GM12878 (cell line): ENCODE measurements around the gene GRIK1. TPM values are rescaled to one million over a fixed set of nuclear protein-coding genes. Genes with fewer than 3 reads are reported as not detected.

Experiments
- ATAC-seq: fragments of 200-7000 bp; cut with Tn5 transposase; 3 replicates; pipeline ENCODE4 v1.9.1; 2020; ENCODE audit warnings: mild to moderate bottlenecking, moderate library complexity
- BruUV-seq: library from RNA; stranded (reverse); fragments of 400-500 nt; replicated peaks from 2 replicates; lab custom pipeline; 2021; lab: Mats Ljungman, UMichigan
- CTCF ChIA-PET: fragments of 300-600 bp; sonication (Branson Sonifier 250); formaldehyde crosslinking; extraction: SDS; loops from one replicate; lab custom pipeline; 2021; ENCODE audit warnings: inconsistent platforms; lab: Yijun Ruan, JAX
- POLR2A ChIA-PET: fragments of 350-600 bp; formaldehyde crosslinking; extraction: SDS; loops from one replicate; lab custom pipeline; 2021; ENCODE audit warnings: inconsistent platforms; lab: Charles Lee
- RAD21 ChIA-PET: fragments of 300-600 bp; sonication (Branson Sonifier 250); formaldehyde crosslinking; loops from one replicate; lab custom pipeline; 2023; ENCODE audit warnings: antibody characterized with exemption; ENCODE audit not compliant: unreplicated experiment; lab: Charles Lee
- SMC1A ChIA-PET: fragments of 300-600 bp; sonication (Branson Sonifier 250); formaldehyde crosslinking; loops from one replicate; lab custom pipeline; 2023; ENCODE audit not compliant: unreplicated experiment, uncharacterized antibody; lab: Charles Lee
- DNase-seq: peaks from one replicate; pipeline ENCODE4 v3.0.0-alpha.2; 2011; ENCODE audit warnings: low read depth, low spot score
- FAIRE-seq: peaks from 3 replicates; lab custom pipeline; 2011; peaks lifted over from hg19 to GRCh38; lab: Jason Lieb, UNC
- H2AFZ ChIP-seq: 2 replicates; pipeline ENCODE4 v1.6.0; 2011; ENCODE audit warnings: low read depth, low read length, control low read depth; ENCODE audit not compliant: control insufficient read depth
- H3K27ac ChIP-seq: 2 replicates; pipeline ENCODE4 v1.5.1; 2011; ENCODE audit warnings: control low read depth; ENCODE audit not compliant: control insufficient read depth, insufficient read depth
- H3K27me3 ChIP-seq, 2 experiments: replicated peaks in 1 of 2; 2 replicates each; pipeline versions ENCODE4 v1.6.0 to v1.6.1; 2011; ENCODE audit warnings: low read length in 1 of 2; ENCODE audit not compliant: control insufficient read depth in 2 of 2, insufficient read depth in 2 of 2
- H3K36me3 ChIP-seq, 2 experiments: 2 replicates each; pipeline ENCODE4 v1.5.1; 2011; ENCODE audit warnings: low read length in 1 of 2; ENCODE audit not compliant: control insufficient read depth in 2 of 2, insufficient read depth in 2 of 2
- H3K4me1 ChIP-seq: 2 replicates; pipeline ENCODE4 v1.6.1; 2011; ENCODE audit warnings: mild to moderate bottlenecking, low read length, moderate library complexity, mixed read lengths; ENCODE audit not compliant: control insufficient read depth, insufficient read depth
- H3K4me2 ChIP-seq: 2 replicates; pipeline ENCODE4 v1.6.0; 2011; ENCODE audit warnings: control low read depth; ENCODE audit not compliant: control insufficient read depth, insufficient read depth
- H3K4me3 ChIP-seq: fragments of 200-600 bp; sonication (generic); 2 replicates; pipeline ENCODE4 v1.5.1; 2016
- H3K79me2 ChIP-seq: 2 replicates; pipeline ENCODE4 v1.6.0; 2011; ENCODE audit warnings: low read length; ENCODE audit not compliant: control insufficient read depth, insufficient read depth
- H3K9ac ChIP-seq: 2 replicates; pipeline ENCODE4 v1.8.0; 2011; ENCODE audit warnings: low read length, control low read depth, mixed read lengths; ENCODE audit not compliant: control insufficient read depth, insufficient read depth
- H3K9me3 ChIP-seq: replicated peaks from 3 replicates; pipeline ENCODE4 v1.5.1; 2011; ENCODE audit warnings: mild to moderate bottlenecking, low read length; ENCODE audit not compliant: control insufficient read depth, insufficient read depth
- H4K20me1 ChIP-seq: 2 replicates; pipeline ENCODE4 v1.6.0; 2011; ENCODE audit not compliant: control insufficient read depth, insufficient read depth
- DPF2 ChIP-seq: fragments of 450-650 bp; IDR thresholded peaks from 2 replicates; pipeline ENCODE4 v1.6.1; 2017; ENCODE audit warnings: mild to moderate bottlenecking
- EP300 ChIP-seq, 2 experiments: fragments of 150-350 bp in 1 of 2; IDR thresholded peaks; 2 replicates each; pipeline ENCODE4 v1.6.1; 2011 to 2012; ENCODE audit warnings: low read depth in 2 of 2, low read length in 2 of 2, borderline replicate concordance in 1 of 2, improper control_type of control experiment in 1 of 2, inconsistent platforms in 1 of 2; ENCODE audit not compliant: control insufficient read depth in 1 of 2
- JUND ChIP-seq: IDR thresholded peaks from 2 replicates; pipeline ENCODE4 v1.6.1; 2012; ENCODE audit warnings: low read depth, mild to moderate bottlenecking, low read length, improper control_type of control experiment, moderate library complexity
- MYC ChIP-seq: IDR thresholded peaks from 2 replicates; pipeline ENCODE4 v1.6.1; 2011; ENCODE audit warnings: mild to moderate bottlenecking, low read length, moderate library complexity, inconsistent platforms; ENCODE audit not compliant: insufficient read depth, insufficient replicate concordance, insufficient read length, severe bottlenecking
- RUNX3 ChIP-seq: IDR thresholded peaks from 2 replicates; pipeline ENCODE4 v1.6.1; 2012; ENCODE audit warnings: low read length, inconsistent platforms
- SMAD5 ChIP-seq: IDR thresholded peaks from 2 replicates; pipeline ENCODE4 v1.6.1; 2016; ENCODE audit warnings: antibody characterized with exemption, low read depth
- SMARCA5 ChIP-seq: fragments of 450-650 bp; IDR thresholded peaks from 2 replicates; pipeline ENCODE4 v1.6.1; 2017; ENCODE audit warnings: mild to moderate bottlenecking
- SREBF2 ChIP-seq: IDR thresholded peaks from 2 replicates; pipeline ENCODE4 v1.6.1; 2012; ENCODE audit warnings: mild to moderate bottlenecking, low read length
- TCF12 ChIP-seq: IDR thresholded peaks from 2 replicates; pipeline ENCODE4 v1.6.1; 2011; ENCODE audit warnings: low read depth, mild to moderate bottlenecking, low read length
- WRNIP1 ChIP-seq: IDR thresholded peaks from 2 replicates; pipeline ENCODE4 v1.6.1; 2011; ENCODE audit warnings: low read depth, low read length, improper control_type of control experiment, borderline replicate concordance
- YBX1 ChIP-seq: fragments of 450-650 bp; IDR thresholded peaks from 2 replicates; pipeline ENCODE4 v1.6.1; 2016; ENCODE audit warnings: antibody characterized with exemption
- ZZZ3 ChIP-seq: IDR thresholded peaks from 2 replicates; pipeline ENCODE4 v1.6.1; 2011; ENCODE audit warnings: low read depth; ENCODE audit not compliant: control insufficient read depth, insufficient read length
- WGBS: methylation state at CpG from one replicate; pipeline ENCODE4 v1.1.6; 2016; ENCODE audit warnings: low lambda C conversion rate; ENCODE audit not compliant: insufficient replicate concordance, insufficient coverage; ENCODE audit errors: missing lambda C conversion rate; 5-methylcytosine and 5-hydroxymethylcytosine counted together
- in situ Hi-C: fragments of 300-500 bp; cut with MboI; formaldehyde crosslinking; loops from 9 replicates; pipeline ENCODE4 v1.14.3; 2018; ENCODE audit warnings: mixed read lengths
- intact Hi-C: fragments of 100-400 bp; cut with micrococcal nuclease; formaldehyde crosslinking; loops from one replicate; pipeline ENCODE4 v1.14.2; 2022; ENCODE audit not compliant: unreplicated experiment
- polyA plus RNA-seq, 11 experiments: library from polyadenylated mRNA; depleted of rRNA in 4 of 11; unstranded in 6 of 11; stranded (reverse) in 5 of 11; fragments of >200 nt; fragmentation: Nextera tagmentation in 4 of 11; fragmentation: Illumina TruSeq in 1 of 11; extraction: Ambion mirVana in 4 of 11; extraction: Trizol in 1 of 11; gene quantifications; 1 replicate in 1 of 11; 2 replicates in 10 of 11; pipeline versions ENCODE4 v1.2.1 to v1.2.3, GENCODE V29; 2011 to 2016; ENCODE audit warnings: inconsistent platforms in 2 of 11, missing spikeins in 2 of 11, low read depth in 1 of 11
- total RNA-seq, 4 experiments: library from RNA; depleted of rRNA in 3 of 4; stranded (reverse); fragments of >200 nt in 3 of 4; fragmentation: Illumina TruSeq in 1 of 4; extraction: Trizol in 1 of 4; gene quantifications; 2 replicates each; pipeline versions ENCODE4 v1.2.1 to v1.2.3, GENCODE V29; 2013 to 2021
- TF ChIP-seq, protein P1 (sequence below): fragments of 450-650 bp; formaldehyde crosslinking; IDR thresholded peaks from 2 replicates; pipeline ENCODE4 v1.5.0; 2022; ENCODE audit warnings: mild to moderate bottlenecking, missing genetic modification characterization
- TF ChIP-seq, protein P2 (sequence below): IDR thresholded peaks from 2 replicates; pipeline ENCODE4 v1.6.1; 2012; ENCODE audit warnings: improper control_type of control experiment, low read depth, low read length; ENCODE audit not compliant: insufficient replicate concordance
- TF ChIP-seq, protein P3 (sequence below): IDR thresholded peaks from 2 replicates; pipeline ENCODE4 v1.6.1; 2011; ENCODE audit warnings: low read depth, mild to moderate bottlenecking, low read length, moderate library complexity, borderline replicate concordance; ENCODE audit errors: extremely low read depth

Gene GRIK1
- total and polyA plus RNA-seq, 10 of the 15 experiments (the other 5 are each of a cell fraction or from before 2014, with no cell fraction given) = 0.05 to 0.13 (median 0.09) TPM; not detected in 7

DNA sequence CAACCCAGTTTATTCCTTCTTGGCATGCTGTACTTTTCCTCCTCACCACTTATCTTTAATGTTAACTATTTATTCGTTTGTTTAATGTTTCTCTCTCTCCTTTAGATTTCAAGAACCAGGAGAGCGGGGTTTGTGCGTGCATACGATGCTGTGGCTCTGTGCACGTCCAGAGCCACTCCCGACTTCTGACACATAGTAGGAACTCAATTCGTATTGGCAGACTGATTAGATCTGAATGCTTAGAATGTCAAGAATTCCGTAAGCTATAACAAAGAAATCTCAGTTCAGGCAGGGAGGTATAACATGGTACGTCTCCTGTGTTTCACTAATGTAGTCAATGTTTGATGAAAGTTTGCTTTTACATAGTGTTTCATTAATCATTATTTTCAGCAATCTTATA is 7.3 kb upstream of the GRIK1 start (continued):
- TF ChIP-seq, protein P1, sequence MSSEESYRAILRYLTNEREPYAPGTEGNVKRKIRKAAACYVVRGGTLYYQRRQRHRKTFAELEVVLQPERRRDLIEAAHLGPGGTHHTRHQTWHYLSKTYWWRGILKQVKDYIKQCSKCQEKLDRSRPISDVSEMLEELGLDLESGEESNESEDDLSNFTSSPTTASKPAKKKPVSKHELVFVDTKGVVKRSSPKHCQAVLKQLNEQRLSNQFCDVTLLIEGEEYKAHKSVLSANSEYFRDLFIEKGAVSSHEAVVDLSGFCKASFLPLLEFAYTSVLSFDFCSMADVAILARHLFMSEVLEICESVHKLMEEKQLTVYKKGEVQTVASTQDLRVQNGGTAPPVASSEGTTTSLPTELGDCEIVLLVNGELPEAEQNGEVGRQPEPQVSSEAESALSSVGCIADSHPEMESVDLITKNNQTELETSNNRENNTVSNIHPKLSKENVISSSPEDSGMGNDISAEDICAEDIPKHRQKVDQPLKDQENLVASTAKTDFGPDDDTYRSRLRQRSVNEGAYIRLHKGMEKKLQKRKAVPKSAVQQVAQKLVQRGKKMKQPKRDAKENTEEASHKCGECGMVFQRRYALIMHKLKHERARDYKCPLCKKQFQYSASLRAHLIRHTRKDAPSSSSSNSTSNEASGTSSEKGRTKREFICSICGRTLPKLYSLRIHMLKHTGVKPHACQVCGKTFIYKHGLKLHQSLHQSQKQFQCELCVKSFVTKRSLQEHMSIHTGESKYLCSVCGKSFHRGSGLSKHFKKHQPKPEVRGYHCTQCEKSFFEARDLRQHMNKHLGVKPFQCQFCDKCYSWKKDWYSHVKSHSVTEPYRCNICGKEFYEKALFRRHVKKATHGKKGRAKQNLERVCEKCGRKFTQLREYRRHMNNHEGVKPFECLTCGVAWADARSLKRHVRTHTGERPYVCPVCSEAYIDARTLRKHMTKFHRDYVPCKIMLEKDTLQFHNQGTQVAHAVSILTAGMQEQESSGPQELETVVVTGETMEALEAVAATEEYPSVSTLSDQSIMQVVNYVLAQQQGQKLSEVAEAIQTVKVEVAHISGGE (CRISPR knock-in tag) = no peak
- TF ChIP-seq RUNX3 = no peak
- no peak for TF ChIP-seq MYC

DNA sequence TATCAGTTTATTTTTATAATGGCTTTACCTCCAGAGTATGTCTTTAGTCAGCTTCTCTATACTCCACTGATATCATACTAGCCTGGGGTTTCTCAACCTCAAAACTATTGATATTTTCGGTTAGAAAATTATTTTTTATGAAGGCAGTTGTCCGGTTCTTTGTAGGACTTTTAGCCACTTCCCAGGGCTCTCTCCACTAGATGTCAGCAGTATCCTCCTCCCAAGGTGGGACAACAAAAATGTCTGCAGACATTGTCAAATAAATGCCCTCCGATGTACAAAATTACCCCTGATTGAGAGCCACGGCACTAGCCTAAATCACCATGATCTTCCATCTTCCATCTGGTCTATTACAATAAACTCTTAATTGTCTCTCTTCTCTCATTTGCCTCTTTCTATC is 4.1 kb upstream of the GRIK1 start:
- Histone ChIP-seq H3K4me2 (no peak overlapping the region), H3K4me1 (no peaks in the 10 kb centered on the region), H3K36me3 (no peaks in the 10 kb centered on the region), H2AFZ (no peak overlapping the region), H4K20me1 (no peaks in the 10 kb centered on the region), H3K27me3 (no peaks in the 10 kb centered on the region; a peak in 1 of 4 replicates), H3K79me2 (no peaks in the 10 kb centered on the region), H3K9ac (no peak overlapping the region), H3K9me3 (no peaks in the 10 kb centered on the region), H3K27ac (no peak overlapping the region), H3K4me3 (no peak overlapping the region)
- SMC1A ChIA-PET = no interaction called here
- CTCF ChIA-PET = no interaction called here
- 39% methylated on average over 4 of the region's 4 CpGs for WGBS
- intact Hi-C loops (no loop called here), in situ Hi-C loops (no loop called here)
- POLR2A ChIA-PET = no interaction called here
- RAD21 ChIA-PET = no interaction called here
- BruUV-seq = no TSS peak
- FAIRE-seq (no peak), ATAC-seq (no peak), DNase-seq (no peak)
- TF ChIP-seq SMARCA5 (no peak), DPF2 (no peak), TCF12 (no peak), SMAD5 (no peak), ZZZ3 (no peak), EP300 (IDR thresholded peaks at IDR 0.05; ENCODE audit: borderline replicate concordance in 1 of 2, control insufficient read depth in 1 of 2, low read depth in 2 of 2, low read length in 2 of 2) (no peak), SREBF2 (no peak), JUND (no peak), YBX1 (no peak), WRNIP1 (no peak)
- TF ChIP-seq, protein P2, sequence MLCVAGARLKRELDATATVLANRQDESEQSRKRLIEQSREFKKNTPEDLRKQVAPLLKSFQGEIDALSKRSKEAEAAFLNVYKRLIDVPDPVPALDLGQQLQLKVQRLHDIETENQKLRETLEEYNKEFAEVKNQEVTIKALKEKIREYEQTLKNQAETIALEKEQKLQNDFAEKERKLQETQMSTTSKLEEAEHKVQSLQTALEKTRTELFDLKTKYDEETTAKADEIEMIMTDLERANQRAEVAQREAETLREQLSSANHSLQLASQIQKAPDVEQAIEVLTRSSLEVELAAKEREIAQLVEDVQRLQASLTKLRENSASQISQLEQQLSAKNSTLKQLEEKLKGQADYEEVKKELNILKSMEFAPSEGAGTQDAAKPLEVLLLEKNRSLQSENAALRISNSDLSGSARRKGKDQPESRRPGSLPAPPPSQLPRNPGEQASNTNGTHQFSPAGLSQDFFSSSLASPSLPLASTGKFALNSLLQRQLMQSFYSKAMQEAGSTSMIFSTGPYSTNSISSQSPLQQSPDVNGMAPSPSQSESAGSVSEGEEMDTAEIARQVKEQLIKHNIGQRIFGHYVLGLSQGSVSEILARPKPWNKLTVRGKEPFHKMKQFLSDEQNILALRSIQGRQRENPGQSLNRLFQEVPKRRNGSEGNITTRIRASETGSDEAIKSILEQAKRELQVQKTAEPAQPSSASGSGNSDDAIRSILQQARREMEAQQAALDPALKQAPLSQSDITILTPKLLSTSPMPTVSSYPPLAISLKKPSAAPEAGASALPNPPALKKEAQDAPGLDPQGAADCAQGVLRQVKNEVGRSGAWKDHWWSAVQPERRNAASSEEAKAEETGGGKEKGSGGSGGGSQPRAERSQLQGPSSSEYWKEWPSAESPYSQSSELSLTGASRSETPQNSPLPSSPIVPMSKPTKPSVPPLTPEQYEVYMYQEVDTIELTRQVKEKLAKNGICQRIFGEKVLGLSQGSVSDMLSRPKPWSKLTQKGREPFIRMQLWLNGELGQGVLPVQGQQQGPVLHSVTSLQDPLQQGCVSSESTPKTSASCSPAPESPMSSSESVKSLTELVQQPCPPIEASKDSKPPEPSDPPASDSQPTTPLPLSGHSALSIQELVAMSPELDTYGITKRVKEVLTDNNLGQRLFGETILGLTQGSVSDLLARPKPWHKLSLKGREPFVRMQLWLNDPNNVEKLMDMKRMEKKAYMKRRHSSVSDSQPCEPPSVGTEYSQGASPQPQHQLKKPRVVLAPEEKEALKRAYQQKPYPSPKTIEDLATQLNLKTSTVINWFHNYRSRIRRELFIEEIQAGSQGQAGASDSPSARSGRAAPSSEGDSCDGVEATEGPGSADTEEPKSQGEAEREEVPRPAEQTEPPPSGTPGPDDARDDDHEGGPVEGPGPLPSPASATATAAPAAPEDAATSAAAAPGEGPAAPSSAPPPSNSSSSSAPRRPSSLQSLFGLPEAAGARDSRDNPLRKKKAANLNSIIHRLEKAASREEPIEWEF = no peak
- TF ChIP-seq, protein P3, sequence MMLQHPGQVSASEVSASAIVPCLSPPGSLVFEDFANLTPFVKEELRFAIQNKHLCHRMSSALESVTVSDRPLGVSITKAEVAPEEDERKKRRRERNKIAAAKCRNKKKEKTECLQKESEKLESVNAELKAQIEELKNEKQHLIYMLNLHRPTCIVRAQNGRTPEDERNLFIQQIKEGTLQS = no peak
